HG03280 (cell line): ENCODE measurements around the gene MEX3A.
"Not testable (repeated sequence)": the region's sequence is repeated elsewhere in the genome, so short reads cannot be mapped to it uniquely, and the experiment has no call there.

Experiments used
- ATAC-seq: cut with Tn5 transposase; IDR thresholded peaks from one replicate; pipeline ENCODE4 v1.9.1; 2021; ENCODE audit warnings: mild to moderate bottlenecking, moderate library complexity; ENCODE audit not compliant: unreplicated experiment

Gene MEX3A

GRCh38 chr1:156081180-156081916, 917 bp downstream of the MEX3A start:
- ATAC-seq: no peak

GRCh38 chr1:156080863-156081179, 1.4 kb downstream of the MEX3A start:
- no peak for ATAC-seq

- ATAC-seq: no peak
Observed at GRCh38 chr1:156080241-156080862, 1.9 kb downstream of the MEX3A start.

GRCh38 chr1:156079762-156080161, 2.5 kb downstream of the MEX3A start:
- ATAC-seq: no peak

GRCh38 chr1:156078728-156079127, 3.5 kb downstream of the MEX3A start:
- no peak for ATAC-seq

- no peak for ATAC-seq
Observed at GRCh38 chr1:156077430-156077760, 4.9 kb downstream of the MEX3A start.

- ATAC-seq: peak; percentile 70
Observed at GRCh38 chr1:156076609-156077429, 5.4 kb downstream of the MEX3A start.

- no peak for ATAC-seq
Observed at GRCh38 chr1:156075775-156076204, 6.5 kb downstream of the MEX3A start.

GRCh38 chr1:156075162-156075561, 7.1 kb downstream of the MEX3A start:
- no peak for ATAC-seq

GRCh38 chr1:156074661-156075060, 7.6 kb downstream of the MEX3A start:
- no peak for ATAC-seq

- no peak for ATAC-seq
Observed at GRCh38 chr1:156073740-156074139, 8.5 kb downstream of the MEX3A start.

GRCh38 chr1:156073110-156073687, 9.1 kb downstream of the MEX3A start:
- ATAC-seq: no peak

GRCh38 chr1:156072251-156072650, 10.0 kb downstream of the MEX3A start:
- ATAC-seq: no peak

- ATAC-seq: not testable (repeated sequence)
Observed at GRCh38 chr1:156071332-156071816, 10.9 kb downstream of the MEX3A start.

GRCh38 chr1:156070548-156070947, 11.7 kb downstream of the MEX3A start:
- no peak for ATAC-seq

- ATAC-seq: no peak
Observed at GRCh38 chr1:156069490-156070455, 12.5 kb downstream of the MEX3A start.

- no peak for ATAC-seq
Observed at GRCh38 chr1:156067262-156067661, 15.0 kb downstream of the MEX3A start.

GRCh38 chr1:156065871-156066270, 16.4 kb downstream of the MEX3A start:
- no peak for ATAC-seq

GRCh38 chr1:156065212-156065611, 17.1 kb downstream of the MEX3A start:
- ATAC-seq: no peak

GRCh38 chr1:156064615-156065014, 17.6 kb downstream of the MEX3A start:
- no peak for ATAC-seq

GRCh38 chr1:156063997-156064285, 18.3 kb downstream of the MEX3A start:
- no peak for ATAC-seq
